CD4-positive, alpha-beta T cell (primary cell): Measurements from ENCODE around the gene MLEC. TPM values are rescaled to one million over a fixed set of nuclear protein-coding genes. Genes with fewer than 3 reads are reported as not detected.

Source experiments
- ATAC-seq: fragments of 200-7000 bp; cut with Tn5 transposase; one replicate; pipeline ENCODE4 v1.10.0; 2022; ENCODE audit warnings: mild to moderate bottlenecking; ENCODE audit not compliant: poor library complexity
- CTCF ChIA-PET: fragments of 350-600 bp; sonication (Branson Sonifier 250); formaldehyde crosslinking; loops from one replicate; lab custom pipeline; 2021; ENCODE audit warnings: antibody characterized with exemption, inconsistent platforms; lab: Charles Lee
- POLR2A ChIA-PET: fragments of 350-600 bp; sonication (Branson Sonifier 250); formaldehyde crosslinking; loops from one replicate; lab custom pipeline; 2021; ENCODE audit warnings: antibody characterized with exemption, inconsistent platforms; lab: Charles Lee
- DNase-seq, 14 experiments: peaks; one replicate each; pipeline ENCODE4 v3.0.0-alpha.2; 2013 to 2020; ENCODE audit warnings: mixed read lengths in 2 of 14
- H3K27ac ChIP-seq, 2 donors: one replicate each; pipeline versions ENCODE4 v1.5.1 to v1.7.0; 2013; ENCODE audit warnings: low read length in 2 of 2, low read depth in 1 of 2, mild to moderate bottlenecking in 1 of 2
- H3K27me3 ChIP-seq, 2 experiments: 1 replicate in 1 of 2; 2 replicates in 1 of 2; pipeline versions ENCODE4 v1.6.1 to v1.7.0; 2013; ENCODE audit warnings: low read length in 2 of 2, control low read depth in 1 of 2, mild to moderate bottlenecking in 1 of 2, moderate library complexity in 1 of 2; ENCODE audit not compliant: insufficient read depth in 2 of 2, control insufficient read depth in 1 of 2
- H3K36me3 ChIP-seq: one replicate; pipeline ENCODE4 v1.6.1; 2013; ENCODE audit warnings: low read length, control low read depth; ENCODE audit not compliant: insufficient read depth
- H3K4me1 ChIP-seq: one replicate; pipeline ENCODE4 v1.6.1; 2013; ENCODE audit warnings: low read length, control low read depth; ENCODE audit not compliant: insufficient read depth
- H3K4me3 ChIP-seq: one replicate; pipeline ENCODE4 v1.5.1; 2013; ENCODE audit warnings: mild to moderate bottlenecking, low read length, moderate library complexity
- H3K9me3 ChIP-seq, 2 experiments: 1 replicate in 1 of 2; 2 replicates in 1 of 2; pipeline versions ENCODE4 v1.6.1 to v1.7.0; 2013; ENCODE audit warnings: low read length in 2 of 2, mild to moderate bottlenecking in 2 of 2, control low read depth in 1 of 2, moderate library complexity in 1 of 2; ENCODE audit not compliant: control insufficient read depth in 1 of 2, insufficient read depth in 1 of 2
- H3K27ac Mint-ChIP-seq: one replicate; pipeline ENCODE4 v1.8.0; 2020; ENCODE audit warnings: mixed read lengths
- H3K27me3 Mint-ChIP-seq: one replicate; pipeline ENCODE4 v1.8.0; 2021; ENCODE audit warnings: mixed read lengths
- H3K36me3 Mint-ChIP-seq: one replicate; pipeline ENCODE4 v1.8.0; 2021; ENCODE audit warnings: low read depth, mixed read lengths
- H3K4me1 Mint-ChIP-seq: one replicate; pipeline ENCODE4 v1.8.0; 2021; ENCODE audit warnings: low read depth, mixed read lengths
- H3K4me3 Mint-ChIP-seq: one replicate; pipeline ENCODE4 v1.8.0; 2020; ENCODE audit warnings: mild to moderate bottlenecking, mixed read lengths
- H3K9me3 Mint-ChIP-seq: one replicate; pipeline ENCODE4 v1.8.0; 2020; ENCODE audit warnings: mixed read lengths
- intact Hi-C, 2 experiments: fragments of 100-400 bp; cut with DNase I in 1 of 2; cut with micrococcal nuclease in 1 of 2; formaldehyde crosslinking; loops; one replicate each; pipeline versions ENCODE4 v1.15.1 to v1.9.0; 2023 to 2025; cut with DNase I, micrococcal nuclease
- total RNA-seq, 174 experiments: library from RNA in 2 of 174; stranded (reverse) in 2 of 174; gene quantifications; one replicate each; pipeline ENCODE4 v1.2.3 and lab custom pipeline; 2021 to 2026
- TF ChIP-seq, protein P1 (sequence below): fragments of 200-600 bp; IDR thresholded peaks from one replicate; pipeline ENCODE4 v1.8.0; 2022; ENCODE audit warnings: antibody characterized with exemption, mild to moderate bottlenecking

Gene MLEC
- total RNA-seq, 2 experiments from 2014 or later: 20.7 to 22.1 TPM

DNA sequence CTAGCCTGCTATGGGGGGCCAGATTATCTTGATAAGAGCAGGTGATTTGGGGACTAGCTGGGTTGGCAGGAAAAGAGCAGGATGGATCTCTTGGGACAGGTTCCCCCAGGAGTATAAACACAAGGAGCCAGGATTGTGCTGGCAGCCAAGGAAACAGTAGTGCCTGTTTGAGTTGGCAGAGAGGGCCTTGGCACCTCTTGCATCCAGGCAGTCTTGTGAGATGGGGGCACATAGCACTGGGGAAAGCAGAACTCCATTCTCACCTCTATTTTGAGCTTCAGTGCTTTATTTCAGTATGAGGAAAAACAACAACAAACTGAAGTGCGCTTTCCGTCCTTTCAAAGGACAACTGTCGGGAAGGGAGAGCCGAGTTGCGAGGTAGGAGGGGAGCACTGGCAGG is 13.9 kb downstream of the MLEC start:
- Histone ChIP-seq H3K36me3 (peaks cover 64% of the 10 kb centered on the region), H3K27ac (no peak overlapping the region), H3K4me3 (no peak overlapping the region), H3K9me3 (no peaks in the 10 kb centered on the region), H3K4me1 (no peaks in the 10 kb centered on the region), H3K27me3 (no peaks in the 10 kb centered on the region)
- intact Hi-C loops: no loop called here
- H3K27me3 Mint-ChIP-seq: no peaks in the 10 kb centered on the region
- ChIA-PET POLR2A (no interaction called here), CTCF (no interaction called here)
- no peaks in the 10 kb centered on the region for H3K9me3 Mint-ChIP-seq
- H3K4me3 Mint-ChIP-seq: no peak overlapping the region
- DNase-seq (no peak), ATAC-seq (no peak)
- H3K4me1 Mint-ChIP-seq: no peaks in the 10 kb centered on the region
- H3K27ac Mint-ChIP-seq: no peak overlapping the region
- H3K36me3 Mint-ChIP-seq: peaks cover 77% of the 10 kb centered on the region
- TF ChIP-seq, protein P1, sequence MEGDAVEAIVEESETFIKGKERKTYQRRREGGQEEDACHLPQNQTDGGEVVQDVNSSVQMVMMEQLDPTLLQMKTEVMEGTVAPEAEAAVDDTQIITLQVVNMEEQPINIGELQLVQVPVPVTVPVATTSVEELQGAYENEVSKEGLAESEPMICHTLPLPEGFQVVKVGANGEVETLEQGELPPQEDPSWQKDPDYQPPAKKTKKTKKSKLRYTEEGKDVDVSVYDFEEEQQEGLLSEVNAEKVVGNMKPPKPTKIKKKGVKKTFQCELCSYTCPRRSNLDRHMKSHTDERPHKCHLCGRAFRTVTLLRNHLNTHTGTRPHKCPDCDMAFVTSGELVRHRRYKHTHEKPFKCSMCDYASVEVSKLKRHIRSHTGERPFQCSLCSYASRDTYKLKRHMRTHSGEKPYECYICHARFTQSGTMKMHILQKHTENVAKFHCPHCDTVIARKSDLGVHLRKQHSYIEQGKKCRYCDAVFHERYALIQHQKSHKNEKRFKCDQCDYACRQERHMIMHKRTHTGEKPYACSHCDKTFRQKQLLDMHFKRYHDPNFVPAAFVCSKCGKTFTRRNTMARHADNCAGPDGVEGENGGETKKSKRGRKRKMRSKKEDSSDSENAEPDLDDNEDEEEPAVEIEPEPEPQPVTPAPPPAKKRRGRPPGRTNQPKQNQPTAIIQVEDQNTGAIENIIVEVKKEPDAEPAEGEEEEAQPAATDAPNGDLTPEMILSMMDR: no peak

- Mint-ChIP-seq H3K36me3 (peaks cover 59% of the 10 kb centered on the region), H3K4me3 (no peak overlapping the region), H3K27me3 (no peaks in the 10 kb centered on the region), H3K9me3 (no peaks in the 10 kb centered on the region), H3K4me1 (no peaks in the 10 kb centered on the region), H3K27ac (no peak overlapping the region)
- POLR2A ChIA-PET: no interaction called here
- H3K9me3 ChIP-seq: no peaks in the 10 kb centered on the region
- TF ChIP-seq, protein P1: no peak
- no peak overlapping the region for H3K4me3 ChIP-seq
- H3K27ac ChIP-seq: no peak overlapping the region
- no peaks in the 10 kb centered on the region for H3K27me3 ChIP-seq
- intact Hi-C loops: no loop called here
- H3K36me3 ChIP-seq: peaks cover 46% of the 10 kb centered on the region
- ATAC-seq: no peak
- no peaks in the 10 kb centered on the region for H3K4me1 ChIP-seq
- CTCF ChIA-PET: interaction anchor here (1.0 to 1.4 kb wide), 2 partner anchors 16 to 17 kb away, joined by 3 read pairs; partner anchors contain the start of gene MLEC
- no peak for DNase-seq
Measured at GRCh38 chr12:120702637-120703036, 15.7 kb downstream of the MLEC start.

DNA sequence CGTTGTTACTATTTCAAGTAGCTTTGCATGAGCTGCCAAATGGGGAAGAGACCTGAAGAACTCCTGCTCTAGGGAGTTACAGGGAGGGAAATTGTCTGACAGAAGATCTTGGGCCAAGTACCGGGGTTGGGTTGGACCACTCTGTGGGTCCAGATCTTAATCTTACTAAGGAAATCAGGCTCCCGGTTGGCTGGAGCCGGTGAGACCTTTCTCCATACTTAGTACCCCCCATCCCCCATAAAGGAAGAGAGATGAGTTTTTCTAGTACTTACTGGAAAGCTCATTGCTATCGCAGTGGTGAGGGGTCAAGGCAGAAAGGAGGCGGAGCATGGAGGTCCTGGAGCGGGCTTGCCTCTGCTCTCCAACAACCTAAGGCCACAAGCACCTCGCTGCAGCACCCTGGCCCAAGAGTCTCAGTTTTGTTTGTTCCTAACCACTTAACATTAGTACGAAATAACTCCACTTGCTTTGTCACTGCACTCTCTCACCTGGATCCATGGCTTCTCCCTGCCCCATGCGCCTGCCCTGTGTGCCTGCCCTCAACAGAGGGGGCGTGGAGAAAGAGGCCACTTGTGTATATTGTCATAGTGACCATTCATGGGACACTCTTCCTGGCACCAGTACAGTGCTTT is 16.5 kb downstream of the MLEC start:
- Mint-ChIP-seq H3K4me1 (no peaks in the 10 kb centered on the region), H3K27ac (no peak overlapping the region), H3K36me3 (peaks cover 51% of the 10 kb centered on the region), H3K9me3 (no peaks in the 10 kb centered on the region), H3K4me3 (no peak overlapping the region), H3K27me3 (no peaks in the 10 kb centered on the region)
- Histone ChIP-seq H3K27ac (no peak overlapping the region), H3K27me3 (no peaks in the 10 kb centered on the region), H3K4me1 (no peaks in the 10 kb centered on the region), H3K9me3 (no peaks in the 10 kb centered on the region), H3K4me3 (no peak overlapping the region), H3K36me3 (peaks cover 38% of the 10 kb centered on the region)
- CTCF ChIA-PET: interaction anchor here (1.0 to 1.4 kb wide), 2 partner anchors 16 to 17 kb away, joined by 3 read pairs; partner anchors contain the start of gene MLEC
- intact Hi-C loops: no loop called here
- POLR2A ChIA-PET: no interaction called here
- DNase-seq (no peak), ATAC-seq (no peak)
- TF ChIP-seq, protein P1: no peak
